Measurements from ENCODE around the gene TRIM41. TPM values are rescaled to one million over a fixed set of nuclear protein-coding genes. Genes with fewer than 3 reads are reported as not detected.

The TRIM41 gene
- 10.9 and 16.7 TPM in 2 replicates for total RNA-seq (2016; rRNA removed; fragmentation: Illumina TruSeq; extraction: Trizol)
- total RNA-seq (2016; cell fraction: cytosol; rRNA removed; fragmentation: Illumina TruSeq; extraction: Trizol; ENCODE audit: low read depth) = 3.4 and 3.6 TPM in 2 replicates
- total RNA-seq (2016; cell fraction: insoluble cytoplasmic fraction; rRNA removed; fragmentation: Illumina TruSeq; extraction: Trizol) = 12.4 and 16.7 TPM in 2 replicates
- 9.1 and 9.7 TPM in 2 replicates for total RNA-seq (2016; cell fraction: membrane; rRNA removed; fragmentation: Illumina TruSeq; extraction: Trizol)
- 11.4 and 13.1 TPM in 2 replicates for total RNA-seq (2016; cell fraction: nucleus; rRNA removed; fragmentation: Illumina TruSeq; extraction: Trizol)
- polyA plus RNA-seq (2011; rRNA removed) = 10.2 and 10.9 TPM in 2 replicates
- 5.4 and 6.4 TPM in 2 replicates for polyA plus RNA-seq (2011; cell fraction: cytosol; rRNA removed)
- polyA plus RNA-seq (2011; cell fraction: nucleus; rRNA removed) = 66.0 and 81.3 TPM in 2 replicates
- 10.5 and 10.9 TPM in 2 replicates for polyA plus RNA-seq (2012)
- polyA plus RNA-seq (2016; cell fraction: cytosol; fragmentation: Illumina TruSeq; extraction: Trizol; ENCODE audit: low read depth) = 2.6 and 3.0 TPM in 2 replicates
- polyA plus RNA-seq (2016; cell fraction: insoluble cytoplasmic fraction; fragmentation: Illumina TruSeq; extraction: Trizol; ENCODE audit: low read depth) = 15.2 and 16.5 TPM in 2 replicates
- 7.8 and 8.3 TPM in 2 replicates for polyA plus RNA-seq (2016; cell fraction: membrane; fragmentation: Illumina TruSeq; extraction: Trizol; ENCODE audit: low read depth)
- polyA plus RNA-seq (2016; cell fraction: nucleus; fragmentation: Illumina TruSeq; extraction: Trizol; ENCODE audit: insufficient read depth, low read depth) = 28.6 and 33.8 TPM in 2 replicates
- 7.5 and 14.8 TPM in 2 replicates for polyA minus RNA-seq (2011; rRNA and poly(A)+ RNA removed; ENCODE audit: low replicate concordance)
- 3.3 and 3.7 TPM in 2 replicates for polyA minus RNA-seq (2011; cell fraction: cytosol; rRNA and poly(A)+ RNA removed)
- polyA minus RNA-seq (2011; cell fraction: nucleus; rRNA and poly(A)+ RNA removed) = 17.4 and 18.8 TPM in 2 replicates
- percentile 64 among the genes with signal in this experiment for Bru-seq, nascent RNA
- BruChase-seq, experiment 1, labeled RNA remaining after a 6-hour chase = percentile 76 among the genes with signal in this experiment
- BruChase-seq, experiment 2, labeled RNA remaining after a 2-hour chase = percentile 69 among the genes with signal in this experiment
- long read RNA-seq, experiment 1, partial matches to known transcripts = 0 of 5 reads
- long read RNA-seq, experiment 1, other reads (novel, unspliced or antisense) = 4 of 5 reads
- long read RNA-seq, experiment 2, partial matches to known transcripts = 15 of 44 reads
- long read RNA-seq, experiment 2, other reads (novel, unspliced or antisense) = 26 of 44 reads

- BruUV-seq (replicated peaks) = no TSS peak
- peak within 1 kb of the TSS; percentile 81 for H3K27ac ChIP-seq (ENCODE audit: extremely low read length, insufficient read depth, low read length)
- H4K20me1 ChIP-seq (ENCODE audit: insufficient read depth, low read length) = no peaks in the 10 kb centered on the region
- ATAC-seq (peak; percentile 77), FAIRE-seq (peak; percentile 91), DNase-seq (ENCODE audit: low spot score) (peak; percentile 96)
- no peak within 1 kb of the TSS for H2AFZ ChIP-seq (ENCODE audit: low read length)
- no peaks in the 10 kb centered on the region; a peak in 2 of 5 replicates for H3K27me3 ChIP-seq (ENCODE audit: control insufficient read depth in 1 of 2, insufficient read depth in 2 of 2, low read length in 2 of 2)
- ChIA-PET CTCF (ENCODE audit: low intra/inter-chr PET ratio, low total read pairs) (no interaction called here), POLR2A (interaction anchor here (0.6 to 3.8 kb wide), 14 partner anchors 9 to 53 kb away, joined by 3 to 70 read pairs (median 6); partner anchors contain the start of genes RACK1 and TRIM52)
- peak within 1 kb of the TSS; percentile 86 for H3K9ac ChIP-seq (ENCODE audit: insufficient read depth, low read depth, low read length)
- H3K79me2 ChIP-seq (ENCODE audit: insufficient read depth, low read length) = peaks cover 18% of the 10 kb centered on the region
- peaks cover 42% of the 10 kb centered on the region for H3K4me1 ChIP-seq (ENCODE audit: insufficient read depth, low read length)
- 1% methylated on average over 16 of the region's 59 CpGs for whole genome bisulfite sequencing (ENCODE audit: low lambda C conversion rate)
- peaks cover 0 to 8% of the 10 kb centered on the region in 2 experiments; a peak in 2 of 5 replicates for H3K36me3 ChIP-seq (replicated peaks in 1 of 2; ENCODE audit: control insufficient read depth in 1 of 2, insufficient read depth in 2 of 2, low read length in 2 of 2)
- peak within 1 kb of the TSS; percentile 79 to 90 (median 87) for H3K4me3 ChIP-seq (replicated peaks in 1 of 3; ENCODE audit: insufficient read depth in 1 of 3, low read depth in 2 of 3, low read length in 3 of 3)
- peak within 1 kb of the TSS; percentile 95 for H3K4me2 ChIP-seq (ENCODE audit: low read depth, low read length)
- intact Hi-C loops (cut with micrococcal nuclease; ENCODE audit: unreplicated experiment) = no loop called here
- in situ Hi-C loops (cut with HindIII; ENCODE audit: extremely low pct_ligation_motif_present, low pct_unique_long_range_greater_than_20kb) = loop anchor here (5.0 kb wide), 1 partner anchor 36 kb away; no protein-coding TSS in a partner anchor
- H3K9me3 ChIP-seq (ENCODE audit: low read length) = no peaks in the 10 kb centered on the region
- peak; percentile 56; the same call in 1 of the 2 replicates for TF ChIP-seq ZNF225 (CRISPR knock-in tag; IDR thresholded peaks at IDR 0.05)
- peak; percentile 81 for TF ChIP-seq PHF8 (CRISPR knock-in tag; IDR thresholded peaks at IDR 0.05)
- peak; percentile 51; the same call in 1 of the 2 replicates for TF ChIP-seq E2F1 (CRISPR knock-in tag; IDR thresholded peaks at IDR 0.05)
- no peak for TF ChIP-seq MIER2 (CRISPR knock-in tag; IDR thresholded peaks at IDR 0.05)
- TF ChIP-seq HNF4G (IDR thresholded peaks at IDR 0.05; ENCODE audit: borderline replicate concordance, low read depth, low read length) = no peak; the same call in 1 of the 2 replicates
- peak; percentile 55; the same call in 1 of the 2 replicates for TF ChIP-seq HNF4G (CRISPR knock-in tag; IDR thresholded peaks at IDR 0.05; ENCODE audit: borderline replicate concordance, low read depth)
- TF ChIP-seq NR1H2 (CRISPR knock-in tag; IDR thresholded peaks at IDR 0.05; ENCODE audit: borderline replicate concordance, low read depth) = no peak
- no peak for TF ChIP-seq SRF (IDR thresholded peaks at IDR 0.05; ENCODE audit: low read depth, low read length)
- TF ChIP-seq ZNF607 (CRISPR knock-in tag; IDR thresholded peaks at IDR 0.05; ENCODE audit: borderline replicate concordance) = no peak; the same call in 1 of the 2 replicates
- no peak for TF ChIP-seq ZNF432 (CRISPR knock-in tag; IDR thresholded peaks at IDR 0.05; ENCODE audit: borderline replicate concordance)
- TF ChIP-seq PBX3 (CRISPR knock-in tag; IDR thresholded peaks at IDR 0.05; ENCODE audit: borderline replicate concordance) = no peak
- no peak for TF ChIP-seq ZBTB21 (CRISPR knock-in tag; IDR thresholded peaks at IDR 0.05)
- TF ChIP-seq SOX6 (IDR thresholded peaks at IDR 0.05) = no peak
- TF ChIP-seq SOX6 (CRISPR knock-in tag; IDR thresholded peaks at IDR 0.05) = peak; percentile 76
- TF ChIP-seq MAFF (IDR thresholded peaks at IDR 0.05; ENCODE audit: low read depth, low read length) = no peak
- TF ChIP-seq NFIC (IDR thresholded peaks at IDR 0.05; ENCODE audit: low read length) = no peak
Observed at GRCh38 chr5:181223058-181223728, at the start of gene TRIM41. TRIM41 (plus strand) TSS chr5:181223281; CDS start chr5:181224000, 719 bp downstream.
